Hematopoietic multipotent progenitor cell treated with erythropoietin and hydrocortisone succinate and interleukin-3 and kit ligand, for 15 days (in vitro differentiated cells): ENCODE measurements around the gene GAREM2.

Experiments used
- DNase-seq: peaks from one replicate; pipeline ENCODE4 v3.0.0-alpha.2; 2015; ENCODE audit warnings: low spot score

Gene GAREM2

DNA sequence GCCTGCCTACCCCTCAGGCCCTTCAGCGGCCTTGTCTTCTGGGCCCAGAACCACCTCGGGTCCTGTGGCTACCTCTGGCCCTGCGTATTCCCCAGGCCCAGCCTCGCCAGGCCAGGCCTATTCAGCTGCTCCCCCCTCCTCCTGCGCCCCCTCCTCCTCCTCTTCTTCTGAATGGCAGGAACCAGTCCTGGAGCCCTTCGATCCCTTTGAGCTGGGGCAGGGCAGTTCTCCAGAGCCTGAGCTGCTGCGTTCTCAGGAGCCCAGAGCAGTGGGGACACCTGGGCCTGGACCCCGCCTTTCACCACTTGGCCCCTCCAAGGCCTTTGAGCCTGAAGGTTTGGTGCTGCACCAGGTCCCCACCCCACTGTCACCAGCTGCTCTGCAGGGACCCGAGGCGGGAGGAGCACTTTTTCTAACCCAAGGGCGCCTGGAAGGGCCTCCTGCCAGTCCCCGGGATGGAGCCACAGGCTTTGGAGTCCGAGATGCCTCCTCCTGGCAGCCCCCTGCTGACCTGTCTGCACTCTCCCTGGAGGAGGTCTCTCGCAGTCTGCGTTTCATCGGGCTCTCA lies 14.7 kb downstream of the GAREM2 start:
- no peak for DNase-seq

DNA sequence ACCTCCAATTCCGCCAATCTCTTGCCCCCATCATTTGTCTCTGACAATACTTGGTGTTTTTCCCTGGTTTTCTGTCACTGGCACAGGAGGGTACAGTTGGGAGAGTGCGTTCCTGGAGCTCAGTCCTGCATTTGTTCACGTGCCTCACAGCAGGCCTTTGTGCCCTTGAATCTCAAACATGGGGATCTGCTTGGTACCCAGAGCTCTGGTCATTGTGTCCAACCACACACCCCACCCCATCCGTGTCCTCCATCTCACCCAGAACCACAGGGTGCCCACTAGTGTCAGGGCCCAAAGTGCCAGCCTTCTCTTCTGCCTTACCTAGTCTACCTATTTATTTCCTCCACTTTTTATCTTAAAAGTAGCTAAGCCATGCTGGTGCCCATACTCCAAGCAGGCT lies 16.2 kb downstream of the GAREM2 start:
- no peak for DNase-seq

DNA sequence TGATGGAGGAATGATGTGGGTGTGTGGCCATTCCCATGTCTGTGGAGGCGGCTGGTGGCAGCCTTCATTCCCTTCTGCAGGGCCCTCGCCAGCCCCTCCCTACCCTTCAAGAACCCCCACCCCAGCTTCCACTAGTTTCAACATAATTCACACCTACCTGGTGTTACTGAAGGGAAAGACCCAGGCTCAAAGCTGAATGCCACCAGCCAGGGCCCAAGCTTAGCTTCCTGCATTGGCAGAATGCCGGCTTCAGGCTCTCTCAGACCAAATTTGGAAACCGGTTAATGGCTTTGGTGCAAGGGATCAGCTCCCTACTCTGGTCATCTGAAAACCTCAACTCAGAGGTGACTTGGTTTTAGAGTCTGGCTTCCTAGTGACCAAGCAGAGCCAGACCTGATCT lies 16.9 kb downstream of the GAREM2 start:
- DNase-seq, result no peak

DNA sequence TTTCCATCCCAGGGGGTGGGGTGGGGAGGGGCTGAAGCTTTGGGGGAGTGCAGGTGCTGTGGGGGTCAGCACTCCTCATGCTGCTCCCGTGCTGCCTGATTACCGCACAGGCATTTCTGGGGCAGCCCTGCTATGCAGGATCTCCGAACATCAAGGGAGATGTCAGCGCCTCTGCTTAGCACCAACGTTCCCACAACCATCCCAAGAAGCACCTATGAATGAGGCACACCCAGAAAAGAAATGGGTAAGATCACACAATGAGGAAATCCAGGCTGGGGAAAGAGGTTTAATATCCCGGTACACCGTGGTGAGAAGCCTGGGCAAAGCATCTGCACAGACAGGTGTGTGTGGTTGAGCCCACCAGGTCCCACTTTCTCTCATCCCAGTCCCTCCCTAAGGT lies 17.5 kb downstream of the GAREM2 start:
- DNase-seq, result no peak

DNA sequence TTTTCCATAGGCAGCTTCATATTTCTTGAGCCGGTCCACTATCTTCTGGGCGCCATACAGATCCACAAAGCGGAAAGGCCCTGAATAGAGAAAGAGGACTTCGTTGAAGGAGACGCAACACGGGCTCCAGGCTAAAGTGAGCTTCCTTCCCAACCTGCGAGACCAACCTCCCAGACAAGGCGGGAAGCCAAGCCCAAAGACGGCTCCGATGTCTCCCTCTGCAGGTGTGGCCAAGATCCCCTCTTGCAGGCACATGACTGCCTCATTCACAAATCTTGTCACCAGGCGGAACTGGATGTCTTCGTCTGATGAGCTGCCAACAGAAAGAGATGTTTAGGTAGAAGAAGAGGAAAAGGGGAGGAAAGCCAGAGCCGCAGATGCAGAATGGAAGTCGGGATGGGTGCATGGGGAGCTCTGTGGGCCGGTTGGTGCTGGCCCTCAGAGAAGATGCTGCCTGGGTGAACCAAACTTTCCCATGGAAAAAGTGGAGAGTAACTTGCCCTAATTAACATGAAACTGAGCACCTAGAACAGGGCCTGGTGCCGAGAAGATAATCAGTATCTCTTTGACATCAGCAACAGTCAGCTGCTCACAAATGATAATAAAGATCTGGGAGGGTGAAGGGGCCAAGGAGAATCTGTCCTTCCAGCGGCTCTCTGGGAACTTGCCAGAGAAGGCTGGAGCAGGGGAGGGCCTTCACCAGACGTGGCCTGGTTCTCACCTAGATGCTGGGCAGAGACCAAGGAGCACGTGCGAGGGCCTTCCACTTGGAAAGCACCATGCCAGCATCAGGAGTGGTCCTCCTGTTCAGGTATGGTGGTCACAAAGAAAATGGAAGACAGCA lies 18.6 kb downstream of the GAREM2 start:
- DNase-seq, result peak; percentile 55

DNA sequence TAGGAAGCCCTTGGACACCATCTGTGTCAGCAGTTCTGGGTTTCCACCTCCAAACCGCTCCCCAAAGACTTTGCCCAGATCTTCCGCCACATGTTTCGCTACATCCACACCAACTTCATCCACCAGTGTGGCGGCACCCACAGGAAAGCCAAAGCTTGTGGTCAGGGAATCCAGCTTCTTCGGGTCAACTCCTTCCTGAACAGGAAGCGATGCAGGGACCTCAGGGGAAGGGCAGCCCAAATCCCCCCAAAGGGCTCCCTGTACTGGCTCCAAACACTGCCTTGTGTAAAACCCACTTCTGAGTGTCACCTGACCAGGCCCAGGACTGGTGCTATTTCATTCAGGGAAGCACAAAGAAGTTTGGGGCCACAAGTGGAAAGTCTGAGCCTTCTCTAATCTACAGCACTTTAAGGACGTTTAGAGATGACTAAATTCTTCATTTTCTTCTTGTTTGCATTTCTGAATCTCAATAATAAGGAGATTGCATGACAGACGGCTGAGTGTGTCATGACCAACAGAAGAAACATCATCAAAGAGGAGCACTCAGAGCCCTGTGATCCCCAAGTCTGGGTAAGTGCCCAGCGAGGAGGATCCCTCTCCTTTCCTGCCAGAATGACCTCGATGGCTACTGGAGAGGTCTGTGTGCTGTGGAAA lies 20.8 kb downstream of the GAREM2 start:
- DNase-seq, result no peak

DNA sequence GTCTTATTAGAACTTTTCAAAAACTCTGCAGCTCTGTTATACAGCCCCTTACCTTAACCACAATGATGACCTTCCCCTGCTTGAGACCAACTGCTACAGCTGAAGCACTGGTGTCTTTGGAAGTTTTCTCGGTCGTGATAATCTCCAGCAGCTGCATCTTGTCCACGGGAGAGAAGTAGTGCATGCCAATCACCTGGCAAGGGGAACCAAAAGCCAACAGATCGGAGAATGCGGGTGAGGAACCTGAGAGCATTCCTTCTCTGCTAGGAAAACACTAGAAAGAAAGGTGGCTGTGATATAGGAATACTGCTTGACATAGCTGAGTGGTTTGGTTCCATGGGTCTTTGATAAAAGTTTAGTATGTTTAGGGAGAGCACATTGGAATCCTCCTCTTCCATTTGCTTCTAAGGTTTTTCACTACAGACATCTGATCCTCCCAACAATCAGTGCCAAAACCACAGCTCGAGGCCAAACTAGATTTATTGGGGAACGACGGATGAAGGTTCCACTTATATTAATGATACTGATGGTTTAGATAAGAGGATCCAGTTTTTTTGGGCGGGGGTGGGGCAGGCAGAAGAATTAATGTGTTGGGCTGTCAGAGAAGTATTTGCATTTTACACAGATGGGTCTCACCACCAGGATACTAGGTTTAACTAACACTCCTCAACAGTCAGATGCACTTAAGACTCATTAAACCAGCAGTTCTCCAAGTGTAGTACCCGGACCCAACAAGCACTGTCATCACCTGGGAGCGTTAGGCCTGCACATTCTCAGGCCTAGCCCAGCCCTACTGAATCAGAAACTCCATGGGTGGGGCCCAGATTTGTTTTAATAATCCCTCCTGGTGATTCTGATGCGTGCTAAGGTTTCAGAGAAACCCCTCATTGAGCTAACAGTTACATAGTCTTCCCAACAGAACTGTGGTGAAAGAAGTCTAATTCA lies 22.4 kb downstream of the GAREM2 start:
- DNase-seq, result no peak

DNA sequence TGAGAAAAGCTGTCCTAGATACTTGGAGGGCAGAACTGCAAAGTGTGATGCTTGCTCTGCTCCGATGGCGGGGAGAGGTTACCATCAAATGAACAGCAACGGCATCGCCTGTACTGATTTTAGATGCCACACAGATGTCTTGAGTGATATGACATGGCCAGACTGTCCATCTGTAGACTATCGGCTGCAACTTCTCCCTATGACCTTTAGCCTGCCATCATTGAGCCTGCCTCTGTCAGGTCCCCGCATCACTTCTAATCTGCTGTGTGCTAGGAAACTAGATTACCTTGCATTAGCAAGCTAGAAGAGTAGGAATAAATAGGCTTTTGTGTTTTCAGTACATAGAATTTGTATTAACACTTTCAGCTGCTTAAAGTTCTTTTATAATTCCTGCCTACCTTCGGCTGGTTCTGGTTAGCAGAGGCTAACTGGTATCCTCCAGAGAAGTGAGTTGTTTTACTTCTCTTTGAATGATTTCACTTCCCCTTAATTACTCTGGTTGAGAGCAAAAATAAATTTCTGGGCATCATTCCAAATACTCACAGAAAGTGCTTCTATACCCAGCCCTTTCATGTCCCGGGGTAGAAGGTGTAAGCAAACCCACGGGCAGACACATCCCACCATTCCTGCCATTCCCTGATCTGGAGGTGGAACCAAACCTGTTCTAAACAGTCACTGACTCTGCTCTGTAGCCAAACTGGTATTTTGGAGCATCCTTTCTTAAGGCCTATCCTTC lies 24.0 kb downstream of the GAREM2 start:
- no peak for DNase-seq

DNA sequence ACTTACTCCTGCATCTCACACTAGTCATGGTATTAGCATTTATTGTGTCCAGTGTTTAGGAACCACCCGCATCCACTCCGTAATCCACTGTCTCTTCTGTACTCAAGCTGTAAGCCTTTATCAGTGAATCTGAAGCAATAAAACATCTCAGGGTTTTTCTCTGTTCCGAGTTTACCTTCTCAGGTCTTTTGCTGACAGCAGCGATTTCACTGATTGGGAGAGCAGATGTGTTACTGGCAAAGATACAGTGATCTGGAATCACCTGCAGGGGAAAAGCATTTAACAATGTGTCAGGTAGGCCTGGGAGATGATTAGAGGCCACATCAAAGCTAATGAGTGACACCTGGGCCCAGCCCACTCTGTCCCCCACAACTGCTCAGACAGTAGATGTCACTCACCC lies 24.6 kb downstream of the GAREM2 start:
- DNase-seq, result no peak

DNA sequence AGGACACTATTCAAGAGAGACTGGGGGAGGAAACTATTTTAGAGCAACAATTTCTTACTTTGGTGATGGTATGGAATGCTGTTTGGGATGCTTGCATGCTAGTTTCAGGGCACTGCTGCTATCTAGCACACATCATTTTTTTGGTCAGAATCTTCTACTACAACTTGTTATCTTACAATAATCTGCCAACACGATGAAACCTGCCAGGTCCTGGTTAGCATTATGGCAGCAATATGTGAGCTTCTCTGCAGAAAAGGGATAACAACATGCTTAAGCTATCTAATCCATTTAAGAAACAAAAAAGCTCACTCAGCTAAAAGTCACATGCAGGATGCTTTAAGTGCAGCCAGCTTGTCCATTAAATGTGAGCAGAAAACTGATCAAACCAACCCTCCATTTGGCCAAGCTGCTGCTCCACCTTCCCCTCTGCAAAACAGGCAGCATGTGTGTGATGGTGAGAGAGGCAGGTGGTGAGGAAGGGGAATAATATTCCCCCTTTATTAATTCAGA lies 30.1 kb downstream of the GAREM2 start:
- no peak for DNase-seq

DNA sequence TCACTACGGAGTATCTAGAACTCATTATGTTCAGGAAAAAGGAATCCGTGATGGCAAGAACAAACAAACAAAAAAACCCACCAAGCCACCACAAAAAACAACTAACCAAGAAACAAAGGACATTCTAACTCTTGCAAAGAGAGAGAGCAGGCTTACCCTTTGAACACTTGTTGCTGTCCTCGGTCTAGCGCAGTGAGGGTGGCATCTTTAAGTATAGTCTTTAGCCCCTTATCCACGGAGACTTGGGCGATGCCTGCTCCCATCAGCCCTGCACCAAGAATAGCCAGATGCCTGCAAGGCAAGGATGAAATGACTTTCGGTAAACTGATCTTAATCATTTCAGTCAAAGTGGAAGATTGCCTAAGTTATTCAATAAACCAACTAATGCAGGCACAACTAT lies 31.0 kb downstream of the GAREM2 start:
- DNase-seq, result no peak

DNA sequence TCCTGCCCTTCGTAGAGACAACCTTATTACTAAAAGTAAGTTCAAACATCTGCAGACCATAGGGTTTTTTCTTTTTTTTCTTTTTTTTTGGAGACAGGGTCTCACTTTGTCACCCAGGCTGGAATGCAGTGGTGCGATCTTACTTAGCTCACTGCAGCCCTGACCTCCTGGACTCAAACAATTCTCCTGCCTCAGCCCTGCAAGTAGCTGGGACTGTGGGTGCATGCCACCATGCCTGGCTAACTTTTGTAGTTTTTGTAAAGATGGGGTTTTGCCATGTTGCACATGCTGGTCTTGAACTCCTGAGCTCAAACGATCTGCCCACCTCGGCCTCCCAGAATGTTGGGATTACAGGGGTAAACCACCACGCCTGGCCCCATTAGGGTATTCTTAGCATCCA lies 39.1 kb downstream of the GAREM2 start:
- DNase-seq, result no peak

DNA sequence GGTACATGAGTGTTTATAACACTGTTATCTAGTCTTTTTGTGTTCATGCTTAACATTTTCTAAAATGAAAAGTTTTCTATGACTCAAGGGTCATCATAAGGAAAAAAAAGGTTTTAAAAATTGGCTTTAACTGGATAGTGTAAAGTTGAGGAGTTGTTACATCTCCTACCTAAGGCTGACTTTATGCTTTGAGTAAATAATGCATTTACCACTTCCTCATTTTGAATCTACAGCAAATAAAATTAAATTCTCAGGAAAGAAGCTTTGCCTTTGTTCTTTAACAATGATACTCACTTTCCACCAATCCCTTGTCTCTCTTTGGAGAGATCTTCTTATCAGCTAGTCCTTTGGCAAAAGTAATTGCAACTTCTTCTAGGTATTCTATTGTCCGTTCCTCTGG lies 41.9 kb downstream of the GAREM2 start:
- no peak for DNase-seq

DNA sequence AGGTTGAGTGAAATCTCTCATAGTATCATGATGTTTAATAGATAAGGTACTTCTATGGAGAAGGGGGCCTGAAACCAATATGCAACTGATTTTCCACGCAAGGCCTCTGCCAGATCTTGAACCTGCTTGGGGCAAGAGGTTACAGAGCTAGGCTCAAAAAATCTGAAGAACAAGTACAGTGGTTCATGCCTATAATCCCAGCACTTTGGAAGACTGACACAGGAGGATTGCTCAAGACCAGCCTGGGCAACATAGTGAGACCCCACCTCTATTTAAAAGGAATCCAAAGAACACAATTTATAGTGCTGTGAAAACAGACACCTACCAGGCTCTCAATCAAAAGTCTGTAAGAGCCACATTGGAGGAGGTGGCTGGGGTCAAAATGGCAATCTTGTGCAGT lies 42.9 kb downstream of the GAREM2 start:
- no peak for DNase-seq

DNA sequence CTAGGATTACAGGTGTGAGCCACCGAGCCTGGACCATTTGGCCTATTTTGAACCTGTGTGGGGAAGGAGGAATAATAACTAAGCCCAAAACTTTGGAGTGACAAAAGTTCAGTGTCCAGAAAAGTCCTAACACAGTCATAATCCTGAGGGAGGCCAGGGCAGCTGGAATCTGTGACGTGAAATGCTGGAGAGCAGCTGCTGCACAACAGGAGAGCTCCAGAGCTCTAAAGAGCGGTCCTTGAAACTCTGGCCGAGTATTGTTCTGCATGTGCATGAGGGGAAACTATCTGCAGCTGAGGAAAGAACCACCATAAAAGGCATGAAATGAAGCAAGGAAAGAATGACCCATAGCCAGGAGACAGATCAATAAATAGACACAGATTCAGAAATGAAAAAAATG lies 43.7 kb downstream of the GAREM2 start:
- no peak for DNase-seq

DNA sequence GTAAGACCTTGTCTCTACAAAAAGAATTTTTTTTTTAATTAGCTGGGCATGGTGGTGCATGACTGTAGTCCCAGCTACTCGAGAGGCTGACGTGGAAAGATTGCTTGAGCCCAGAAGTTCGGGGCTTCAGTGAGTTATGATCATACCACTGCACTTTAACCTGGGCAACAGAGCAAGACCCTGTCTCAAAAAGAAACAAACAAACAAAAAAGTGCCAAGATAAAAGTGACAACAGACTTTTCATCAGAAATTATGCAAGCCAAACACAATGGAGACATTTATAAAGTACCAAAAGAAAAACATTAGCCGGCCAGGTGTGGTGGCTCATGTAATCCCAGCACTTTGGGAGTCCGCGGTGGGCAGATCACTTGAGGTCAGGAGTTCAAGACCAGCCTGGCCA lies 44.8 kb downstream of the GAREM2 start:
- DNase-seq, result no peak

DNA sequence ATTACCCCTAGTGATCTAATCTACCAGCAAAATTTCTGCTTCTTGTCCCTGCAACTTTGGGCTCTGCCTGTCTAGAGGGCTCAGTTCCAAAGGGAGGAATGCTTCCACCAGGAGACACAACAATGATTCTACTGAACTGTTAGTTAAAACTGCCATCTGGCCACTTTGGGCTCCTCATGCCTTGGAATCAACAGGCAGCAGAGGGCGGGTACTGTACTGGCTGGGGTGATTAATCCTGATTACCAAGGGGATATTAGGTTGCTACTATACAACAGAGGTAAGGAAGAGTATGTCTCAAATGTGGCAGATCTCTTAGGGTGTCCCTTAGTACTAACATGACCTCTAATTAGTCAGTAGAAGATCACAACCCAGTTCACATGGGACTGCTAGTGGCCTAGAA lies 50.1 kb downstream of the GAREM2 start:
- DNase-seq, result no peak

DNA sequence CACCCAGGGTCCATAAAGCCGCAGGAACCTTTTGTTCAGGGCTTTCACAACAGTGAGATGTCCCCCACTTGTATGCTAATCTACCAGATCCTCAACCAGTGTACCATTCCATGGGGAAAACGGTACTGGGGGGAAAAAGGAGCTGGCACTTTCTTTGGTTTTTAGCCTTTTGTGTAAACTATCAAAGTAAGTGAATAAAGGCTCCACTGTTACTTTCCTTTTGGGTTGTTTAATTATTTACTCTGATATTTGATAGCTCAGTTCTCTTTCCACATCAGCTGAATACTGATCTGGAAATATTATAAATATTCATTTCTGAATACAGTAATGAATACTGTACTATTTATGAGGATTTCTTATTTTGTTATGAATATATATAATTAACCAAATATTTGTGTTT lies 51.2 kb downstream of the GAREM2 start:
- no peak for DNase-seq

DNA sequence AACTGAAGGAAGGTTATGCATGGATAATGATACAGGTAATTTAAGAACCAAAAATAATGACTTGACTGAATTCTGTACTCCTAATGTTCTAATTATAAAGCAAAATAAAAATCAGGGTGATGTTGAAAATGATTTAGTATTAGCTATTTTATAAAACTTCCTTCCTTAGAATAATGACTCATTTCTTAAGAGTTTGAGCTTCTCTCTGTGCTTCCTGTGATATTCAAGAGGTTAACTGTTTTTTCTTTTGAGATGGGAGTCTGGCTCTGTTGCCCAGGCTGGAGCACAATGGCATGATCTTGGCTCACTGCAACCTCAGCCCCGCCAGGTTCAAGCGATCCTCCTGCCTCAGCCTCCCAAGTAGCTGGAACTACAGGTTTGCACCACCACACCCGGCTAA lies 56.7 kb downstream of the GAREM2 start:
- no peak for DNase-seq

DNA sequence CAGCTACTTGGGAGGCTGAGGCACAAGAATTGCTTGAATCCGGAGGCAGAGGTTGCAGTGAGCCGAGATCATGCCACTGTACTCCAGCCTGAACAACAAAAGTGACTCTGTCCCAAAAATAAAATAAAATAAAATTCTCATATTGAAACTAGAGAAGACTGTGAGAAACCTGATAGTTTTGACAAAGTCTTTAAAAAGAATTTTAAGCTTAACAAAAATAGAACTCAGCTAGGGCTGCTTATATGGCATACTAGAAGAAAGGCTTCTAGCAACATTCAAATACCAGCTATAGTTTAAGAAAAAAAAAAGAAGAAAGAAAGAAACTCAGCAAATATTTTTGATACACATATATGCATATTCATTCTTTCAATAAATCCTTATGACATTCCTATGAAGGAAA lies 57.9 kb downstream of the GAREM2 start:
- DNase-seq, result no peak

DNA sequence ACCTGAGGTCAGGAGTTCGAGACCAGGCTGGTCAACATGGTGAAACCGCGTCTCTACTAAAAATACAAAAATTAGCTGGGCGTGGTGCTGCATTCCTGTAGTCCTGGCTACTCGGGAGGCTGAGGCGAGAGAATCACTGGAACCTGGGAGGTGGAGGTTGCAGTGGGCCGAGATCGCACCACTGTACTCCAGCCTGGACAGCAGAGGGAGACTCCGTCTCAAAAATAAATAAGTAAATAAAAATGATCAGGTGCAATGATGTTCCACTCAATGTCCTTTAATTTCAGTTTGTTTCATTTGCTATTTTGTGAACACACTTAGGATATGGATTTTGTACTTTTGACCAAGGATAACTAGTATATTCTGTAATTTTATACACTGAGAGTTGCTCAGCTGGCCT lies 62.2 kb downstream of the GAREM2 start:
- DNase-seq, result peak; percentile 48
